ENCODE data around the gene ADGRA3.

ADGRA3 gene

GRCh38 chr4:22439947-22440346, 75.9 kb downstream of the ADGRA3 start:
- DNase-seq (ENCODE audit: extremely low read depth, low read depth): no peak
- TF ChIP-seq CTCF (IDR thresholded peaks at IDR 0.05; ENCODE audit: low read depth, low read length, missing control alignments): no peak
- H3K4me3 ChIP-seq (replicated peaks; ENCODE audit: low read depth, low read length): no peak overlapping the region

- no peak for TF ChIP-seq CTCF (IDR thresholded peaks at IDR 0.05; ENCODE audit: low read depth, low read length, missing control alignments)
- no peak overlapping the region for H3K4me3 ChIP-seq (replicated peaks; ENCODE audit: low read depth, low read length)
- no peak for DNase-seq (ENCODE audit: extremely low read depth, low read depth)
Measured at GRCh38 chr4:22435652-22436051, 80.2 kb downstream of the ADGRA3 start.

DNA sequence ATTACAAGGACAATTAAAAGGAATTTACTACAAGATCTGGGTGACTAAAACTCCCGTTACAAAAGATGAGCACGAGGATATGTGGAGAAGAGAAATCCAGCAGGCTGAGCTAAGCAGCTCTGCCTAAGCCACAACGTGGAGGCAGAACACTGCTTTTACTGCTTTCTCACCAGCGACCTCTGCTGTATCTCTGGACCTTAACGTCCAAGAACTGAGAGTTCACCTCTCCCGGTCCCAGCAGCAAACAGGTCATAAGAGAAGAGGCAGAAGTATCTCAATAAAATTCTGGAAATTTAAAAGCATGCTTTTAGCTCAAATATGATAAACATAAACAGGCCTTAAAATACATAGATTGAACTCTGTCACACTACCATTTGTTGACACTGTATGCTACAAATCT, 81.0 kb downstream of the ADGRA3 start:
- DNase-seq (ENCODE audit: extremely low read depth, low read depth): peak; percentile 12
- peak; percentile 45 for TF ChIP-seq CTCF (IDR thresholded peaks at IDR 0.05; ENCODE audit: low read depth, low read length, missing control alignments)

DNA sequence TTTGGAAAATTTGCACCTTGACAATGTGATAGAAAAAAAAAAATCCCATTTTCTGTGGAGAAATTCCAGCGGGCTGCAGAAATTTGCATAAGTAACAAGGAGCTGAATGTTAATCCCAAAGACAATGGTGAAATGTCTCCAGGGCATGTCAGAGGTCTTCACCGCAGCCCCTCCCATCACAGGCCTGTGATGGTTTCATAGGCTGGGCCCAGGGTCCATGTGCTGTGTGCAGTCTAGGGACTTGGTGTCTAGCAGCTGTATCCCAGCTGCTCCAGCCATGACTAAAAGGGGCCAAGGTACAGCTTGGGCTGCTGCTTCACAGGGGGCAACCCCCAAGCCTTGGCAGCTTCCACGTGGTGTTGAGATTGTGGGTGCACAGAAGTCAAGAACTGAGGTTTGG, 85.2 kb downstream of the ADGRA3 start:
- H3K4me3 ChIP-seq (replicated peaks; ENCODE audit: low read depth, low read length): no peak overlapping the region
- DNase-seq (ENCODE audit: extremely low read depth, low read depth): no peak
- TF ChIP-seq CTCF (IDR thresholded peaks at IDR 0.05; ENCODE audit: low read depth, low read length, missing control alignments): no peak

More for the DNA sequence above, 81.0 kb downstream of the ADGRA3 start:
- H3K4me3 ChIP-seq (replicated peaks; ENCODE audit: low read depth, low read length): no peak overlapping the region

DNA sequence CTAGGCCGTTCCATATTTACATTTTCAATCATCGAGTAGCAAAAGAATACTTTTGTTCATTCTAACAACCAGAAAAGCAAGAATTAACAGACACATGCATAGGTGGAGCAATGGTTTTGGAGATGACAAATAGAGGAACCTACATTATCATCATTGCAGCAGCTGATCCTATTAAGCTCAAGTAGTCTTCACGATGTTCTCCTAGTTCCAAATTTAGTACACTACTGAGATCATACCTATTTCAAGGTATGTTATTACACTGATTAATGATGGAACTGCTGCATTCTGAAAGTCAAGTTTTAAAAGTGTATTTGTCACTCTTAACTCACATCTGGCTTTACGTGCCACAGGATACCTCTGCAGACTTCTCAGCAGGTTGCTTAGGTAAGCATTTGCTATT, 87.4 kb downstream of the ADGRA3 start:
- DNase-seq (ENCODE audit: extremely low read depth, low read depth): no peak
- no peak overlapping the region for H3K4me3 ChIP-seq (replicated peaks; ENCODE audit: low read depth, low read length)
- no peak for TF ChIP-seq CTCF (IDR thresholded peaks at IDR 0.05; ENCODE audit: low read depth, low read length, missing control alignments)

GRCh38 chr4:22427675-22428074, 88.2 kb downstream of the ADGRA3 start:
- TF ChIP-seq CTCF (IDR thresholded peaks at IDR 0.05; ENCODE audit: low read depth, low read length, missing control alignments): no peak
- H3K4me3 ChIP-seq (replicated peaks; ENCODE audit: low read depth, low read length): no peak overlapping the region
- no peak for DNase-seq (ENCODE audit: extremely low read depth, low read depth)

DNA sequence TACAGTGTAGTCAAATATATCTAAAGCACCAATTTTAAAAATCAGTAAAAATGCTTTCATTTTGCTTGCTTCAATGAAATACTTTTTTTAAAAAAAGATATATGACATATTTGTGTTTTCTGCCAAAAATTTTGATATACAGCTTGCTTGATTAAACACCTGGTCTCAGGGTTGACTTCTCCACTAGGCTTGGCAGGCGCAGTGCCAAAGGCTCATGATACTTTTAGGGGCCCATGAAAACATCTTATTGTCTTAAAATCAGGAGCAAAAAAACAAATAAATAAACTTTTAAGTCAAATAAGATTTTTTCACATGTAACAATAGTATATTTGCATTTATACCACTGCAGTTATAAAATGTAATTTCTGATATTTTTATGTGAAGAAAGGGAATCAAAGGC, 95.6 kb downstream of the ADGRA3 start:
- no peak for DNase-seq (ENCODE audit: extremely low read depth, low read depth)
- TF ChIP-seq CTCF (IDR thresholded peaks at IDR 0.05; ENCODE audit: low read depth, low read length, missing control alignments): no peak
- no peak overlapping the region for H3K4me3 ChIP-seq (replicated peaks; ENCODE audit: low read depth, low read length)

All from HFF-Myc (cell line).